A673 (cell line): ENCODE measurements around the gene UGT1A8. TPM values are rescaled to one million over a fixed set of nuclear protein-coding genes. Genes with fewer than 3 reads are reported as not detected.
A peak's percentile ranks its signal among the peaks of the same experiment; 100 is the strongest.
"Not testable (repeated sequence)": the region's sequence is repeated elsewhere in the genome, so short reads cannot be mapped to it uniquely, and the experiment has no call there.

ENCODE experiments used
- BruUV-seq: library from RNA; stranded (reverse); fragments of 400-500 nt; replicated peaks from 2 replicates; lab custom pipeline; 2021; lab: Mats Ljungman, UMichigan
- CTCF ChIA-PET: fragments of 300-600 bp; sonication (Branson Sonifier 250); formaldehyde crosslinking; loops from one replicate; lab custom pipeline; 2022; ENCODE audit warnings: antibody characterized with exemption; lab: Charles Lee
- POLR2A ChIA-PET: fragments of 300-600 bp; sonication (Branson Sonifier 250); formaldehyde crosslinking; loops from one replicate; lab custom pipeline; 2022; ENCODE audit warnings: antibody characterized with exemption; ENCODE audit not compliant: low non-redundant PET; lab: Charles Lee
- DNase-seq: peaks from one replicate; pipeline ENCODE4 v3.0.0-alpha.2; 2015; ENCODE audit warnings: low spot score
- H3K27ac ChIP-seq: fragments of 200-600 bp; sonication (generic); 2 replicates; pipeline ENCODE4 v1.5.1; 2016; ENCODE audit warnings: mixed run types, low read depth, mild to moderate bottlenecking, mixed read lengths, antibody characterized with exemption, low read length; ENCODE audit not compliant: poor library complexity, severe bottlenecking
- H3K27me3 ChIP-seq: fragments of 200-600 bp; sonication (generic); replicated peaks from 2 replicates; pipeline ENCODE4 v1.6.1; 2017; ENCODE audit warnings: mixed run types, low read depth, mild to moderate bottlenecking, mixed read lengths, antibody characterized with exemption, low read length; ENCODE audit not compliant: insufficient read depth, poor library complexity
- H3K36me3 ChIP-seq: fragments of 200-600 bp; sonication (generic); 2 replicates; pipeline ENCODE4 v1.6.1; 2016; ENCODE audit warnings: mixed run types, mild to moderate bottlenecking, mixed read lengths, antibody characterized with exemption, low read length; ENCODE audit not compliant: insufficient read depth, poor library complexity, severe bottlenecking
- H3K4me1 ChIP-seq: fragments of 200-600 bp; sonication (generic); 2 replicates; pipeline ENCODE4 v1.6.1; 2017; ENCODE audit warnings: mixed run types, mild to moderate bottlenecking, mixed read lengths, antibody characterized with exemption, low read length; ENCODE audit not compliant: insufficient read depth, poor library complexity, severe bottlenecking
- H3K4me3 ChIP-seq: fragments of 200-600 bp; sonication (generic); 2 replicates; pipeline ENCODE4 v1.5.1; 2016; ENCODE audit warnings: low read depth, mixed run types, mild to moderate bottlenecking, mixed read lengths, low read length; ENCODE audit not compliant: poor library complexity, severe bottlenecking
- H3K9me3 ChIP-seq: fragments of 200-600 bp; sonication (generic); 2 replicates; pipeline ENCODE4 v1.6.1; 2016; ENCODE audit warnings: mixed run types, low read depth, mild to moderate bottlenecking, mixed read lengths, antibody characterized with exemption, low read length; ENCODE audit not compliant: poor library complexity, severe bottlenecking
- CTCF ChIP-seq: fragments of 300-800, 200-600 bp; sonication (generic); conservative IDR thresholded peaks from 2 replicates; pipeline ENCODE4 v1.5.1; 2017; ENCODE audit warnings: low read depth, mild to moderate bottlenecking, antibody characterized with exemption, low read length, moderate library complexity, mixed read lengths
- EZH2 ChIP-seq: fragments of 200-600 bp; sonication (generic); IDR thresholded peaks from 2 replicates; pipeline ENCODE4 v1.6.1; 2017; ENCODE audit warnings: borderline replicate concordance, low read depth, mild to moderate bottlenecking, mixed read lengths, antibody characterized with exemption, low read length; ENCODE audit not compliant: poor library complexity, severe bottlenecking
- intact Hi-C: fragments of 100-400 bp; cut with micrococcal nuclease; formaldehyde crosslinking; loops from one replicate; pipeline ENCODE4 v1.10.0; 2022; ENCODE audit not compliant: unreplicated experiment
- total RNA-seq: library from RNA; stranded (reverse); gene quantifications from 2 replicates; pipeline ENCODE4 v1.2.3, GENCODE V29; 2021

Gene UGT1A8
- total RNA-seq, 1 experiment from 2014 or later: not detected

- no peaks in the 10 kb centered on the region for H3K27me3 ChIP-seq
- H3K27ac ChIP-seq: no peak overlapping the region
- no peak overlapping the region for H3K4me3 ChIP-seq
- CTCF ChIA-PET: no interaction called here
- no peaks in the 10 kb centered on the region for H3K36me3 ChIP-seq
- no TSS peak for BruUV-seq
- POLR2A ChIA-PET: no interaction called here
- TF ChIP-seq CTCF (no peak), EZH2 (no peak)
- H3K9me3 ChIP-seq: no peaks in the 10 kb centered on the region
- DNase-seq: no peak
- H3K4me1 ChIP-seq: no peaks in the 10 kb centered on the region
- intact Hi-C loops: no loop called here
Measured at GRCh38 chr2:233620204-233620603, 2.8 kb downstream of the UGT1A8 start.

- H3K27me3 ChIP-seq, POLR2A ChIA-PET, H3K9me3 ChIP-seq, CTCF ChIA-PET, H3K4me3 ChIP-seq, intact Hi-C loops, H3K4me1 ChIP-seq, H3K36me3 ChIP-seq, H3K27ac ChIP-seq, BruUV-seq, DNase-seq: not testable (repeated sequence)
Measured at GRCh38 chr2:233621863-233622262, 4.4 kb downstream of the UGT1A8 start.

- intact Hi-C loops: no loop called here
- no peak for TF ChIP-seq EZH2
- no peak for TF ChIP-seq CTCF
- Histone ChIP-seq H3K4me1 (peaks cover 4% of the 10 kb centered on the region), H3K9me3 (peaks cover 15% of the 10 kb centered on the region), H3K27ac (peak overlapping the region; percentile 83), H3K36me3 (no peaks in the 10 kb centered on the region), H3K4me3 (no peak overlapping the region), H3K27me3 (no peaks in the 10 kb centered on the region)
- POLR2A ChIA-PET: interaction anchor here (0.6 kb wide), 1 partner anchor 130 kb away, joined by 3 read pairs; no protein-coding TSS in a partner anchor
- CTCF ChIA-PET: interaction anchor here (0.6 kb wide), 1 partner anchor 290 kb away, joined by 5 read pairs; no protein-coding TSS in a partner anchor
- peak; percentile 82 for DNase-seq
- BruUV-seq: no TSS peak
Measured at GRCh38 chr2:233627331-233628025, 10.0 kb downstream of the UGT1A8 start.

- H3K9me3 ChIP-seq, H3K4me3 ChIP-seq, intact Hi-C loops, H3K36me3 ChIP-seq, H3K27me3 ChIP-seq, CTCF ChIA-PET, H3K27ac ChIP-seq, H3K4me1 ChIP-seq, DNase-seq, POLR2A ChIA-PET, BruUV-seq: not testable (repeated sequence)
Measured at GRCh38 chr2:233636306-233636705, 18.9 kb downstream of the UGT1A8 start, which contains the start of gene UGT1A10. TSS of gene UGT1A10 (plus strand) at chr2:233636448. CDS start at chr2:233636523, 75 bp downstream.
